HG03159 (cell line): Measurements from ENCODE around the gene EZR.
A peak's percentile ranks its signal among the peaks of the same experiment; 100 is the strongest.

Source experiments
- ATAC-seq: cut with Tn5 transposase; IDR thresholded peaks from one replicate; pipeline ENCODE4 v1.9.1; 2021; ENCODE audit warnings: mild to moderate bottlenecking, moderate library complexity; ENCODE audit not compliant: unreplicated experiment

EZR gene

DNA sequence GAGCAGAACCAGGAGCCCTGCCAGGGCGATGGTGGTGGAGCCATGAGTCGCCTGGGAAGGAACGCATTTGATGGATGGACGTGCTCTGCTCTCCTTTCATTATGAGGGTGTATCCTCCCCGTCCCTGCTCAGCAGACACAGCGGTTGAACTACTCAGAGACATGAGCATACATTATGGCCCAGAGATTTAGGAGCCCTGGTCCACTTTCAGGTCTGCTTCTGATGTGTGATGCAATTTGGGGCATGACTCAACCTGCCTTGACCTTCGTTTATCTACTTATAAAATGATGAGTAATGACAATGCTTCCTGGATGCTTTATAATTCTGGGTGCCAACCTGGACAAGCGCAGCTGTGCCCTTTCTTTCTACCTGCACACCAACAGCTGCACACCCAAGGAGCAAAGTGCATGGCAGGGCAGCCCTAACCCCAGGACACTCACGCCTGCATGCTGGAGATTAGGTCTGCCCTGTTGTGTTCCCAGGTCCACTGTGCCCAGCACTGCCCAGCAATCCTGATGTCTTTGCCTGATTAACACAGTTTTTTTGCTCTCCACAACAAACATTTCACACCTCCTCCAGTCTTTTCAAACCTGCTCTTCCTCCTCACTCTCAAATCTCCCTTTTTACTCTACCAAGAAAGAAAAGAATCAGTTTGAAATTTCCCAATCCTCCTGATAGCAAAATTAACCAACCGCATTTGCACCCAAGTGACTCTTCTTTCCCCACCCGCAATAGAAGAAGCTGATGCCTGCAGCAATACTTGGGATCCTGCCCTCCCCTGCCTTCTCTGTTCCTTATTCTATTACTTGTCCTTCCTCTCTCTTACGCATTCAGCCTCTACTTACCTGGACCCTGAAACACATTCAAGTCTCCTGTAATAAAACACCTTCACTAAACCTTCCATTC lies 81.2 kb downstream of the EZR start:
- no peak for ATAC-seq

DNA sequence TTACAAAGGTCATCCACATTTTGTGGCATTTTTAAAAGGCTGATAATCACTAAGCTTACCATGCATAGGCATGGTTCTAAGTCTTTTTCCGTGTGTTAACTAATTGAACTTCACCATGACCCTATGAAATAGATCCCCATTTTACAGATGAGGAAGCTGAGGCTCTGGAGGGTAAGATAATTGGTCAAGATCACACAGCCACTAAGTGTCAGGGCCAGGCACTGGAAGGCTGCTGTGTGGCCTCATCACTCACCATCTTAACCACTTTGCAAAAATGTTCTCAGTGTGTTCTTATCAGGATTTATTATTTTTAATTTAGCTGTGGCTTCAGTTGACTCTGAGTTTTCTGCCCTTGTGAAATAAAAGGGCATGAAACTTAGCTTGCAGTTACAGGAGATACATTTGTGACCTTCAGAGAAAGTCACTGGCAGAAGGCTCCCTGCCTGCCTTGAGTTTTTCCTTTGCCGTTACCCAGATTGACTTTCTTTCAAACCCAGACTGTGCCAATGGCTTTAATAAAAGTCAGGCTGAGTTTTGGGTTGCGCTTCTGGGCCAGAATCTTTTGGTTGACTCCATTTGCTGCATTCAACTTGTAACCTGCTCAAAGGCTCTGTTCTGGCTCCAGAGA lies 82.0 kb downstream of the EZR start:
- no peak for ATAC-seq

GRCh38 chr6:158735009-158735408 lies 84.2 kb downstream of the EZR start:
- ATAC-seq, result no peak

DNA sequence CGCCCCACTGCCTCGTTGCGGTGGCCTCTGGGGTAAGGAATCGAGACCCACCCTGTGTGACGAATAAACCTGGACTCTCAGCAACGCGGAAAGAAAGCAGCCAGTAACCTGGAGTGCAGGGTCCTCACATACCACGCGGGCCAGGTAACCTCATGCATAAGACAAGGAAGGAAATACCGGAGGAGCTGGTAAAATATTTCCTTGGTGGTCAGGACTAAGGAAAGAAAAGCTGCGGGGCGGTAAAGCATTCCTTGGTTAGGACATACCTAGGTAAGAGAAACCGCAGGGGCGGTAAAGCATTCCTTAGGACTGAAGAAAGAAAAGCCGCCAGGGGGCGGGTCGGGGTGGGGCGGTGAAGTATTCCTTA lies 88.6 kb downstream of the EZR start:
- ATAC-seq, result no peak

DNA sequence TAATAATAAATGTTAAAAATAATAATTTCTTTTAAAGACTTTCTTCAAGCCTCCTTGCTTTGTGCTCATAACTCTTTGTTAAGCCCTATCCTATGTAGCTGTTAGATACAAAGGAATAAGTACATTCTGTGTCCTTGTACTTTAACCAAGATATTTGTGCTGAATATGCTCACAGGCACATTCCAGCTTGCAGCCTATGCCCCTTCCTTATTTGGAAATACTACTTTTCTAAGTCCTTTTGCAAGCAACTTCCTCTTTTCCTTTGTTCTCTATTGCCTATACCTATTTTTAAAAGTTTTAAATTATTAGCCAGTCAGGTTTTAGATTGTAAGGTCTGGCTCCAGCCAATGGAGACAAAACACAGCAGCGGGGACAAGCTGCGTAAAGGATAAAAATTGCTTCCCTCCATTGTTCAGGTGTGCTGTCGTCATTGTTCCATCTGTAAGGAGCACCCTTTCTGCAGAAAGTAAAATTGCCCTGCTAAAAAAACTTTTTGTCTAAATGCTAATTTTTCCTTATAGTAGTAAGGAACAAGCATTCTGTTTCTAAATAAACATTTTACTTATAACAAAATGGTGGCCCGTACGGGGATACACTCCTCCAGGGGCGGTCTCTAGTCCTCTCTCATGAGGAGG lies 89.1 kb downstream of the EZR start:
- no peak for ATAC-seq

GRCh38 chr6:158725704-158726103 lies 93.5 kb downstream of the EZR start:
- ATAC-seq, result no peak

DNA sequence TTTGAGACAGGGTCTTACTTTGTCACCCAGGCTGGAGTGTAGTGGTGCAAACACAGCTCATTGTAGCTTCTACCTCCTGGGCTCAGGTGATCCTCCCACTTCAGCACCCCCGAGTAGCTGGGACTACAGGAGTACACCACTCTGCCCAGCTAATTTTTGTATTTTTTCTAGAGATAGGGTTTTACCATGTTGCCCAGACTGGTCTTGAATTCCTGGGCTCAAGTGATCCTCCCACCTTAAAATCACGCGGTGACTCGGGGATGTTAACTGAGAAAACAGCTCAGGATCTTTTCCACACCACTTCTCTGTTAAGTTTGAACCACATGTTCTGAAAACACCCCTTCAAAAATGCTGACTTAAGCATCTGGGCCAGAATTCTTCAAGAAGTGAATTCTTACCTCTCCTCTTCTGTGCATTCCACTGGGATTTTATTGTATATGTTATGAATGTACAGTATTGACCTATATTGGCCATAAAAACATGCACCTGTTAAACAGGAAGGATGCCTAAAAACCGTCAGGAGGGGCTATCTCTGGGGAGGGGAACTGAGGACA lies 96.9 kb downstream of the EZR start:
- no peak for ATAC-seq

GRCh38 chr6:158718461-158719046 lies 100.6 kb downstream of the EZR start:
- no peak for ATAC-seq

GRCh38 chr6:158717341-158718330 lies 101.5 kb downstream of the EZR start:
- ATAC-seq, result peak; percentile 61
